Activated CD8-positive, alpha-beta memory T cell treated with anti-CD3 and anti-CD28 coated beads for 4 hours (primary cell): Measurements from ENCODE around the gene ANKRD13C.
"Not testable (repeated sequence)": the region's sequence is repeated elsewhere in the genome, so short reads cannot be mapped to it uniquely, and the experiment has no call there.

Experiments used
- DNase-seq, 2 donors: peaks; one replicate each; pipeline ENCODE4 v3.0.0-alpha.2; 2020; ENCODE audit warnings: low read depth in 2 of 2

The ANKRD13C gene

GRCh38 chr1:70358921-70359564 is 4.5 kb upstream of the ANKRD13C start:
- DNase-seq: no peak

- DNase-seq: no peak
These were observed 1.4 kb upstream of the ANKRD13C start for GRCh38 chr1:70355920-70356319.

- DNase-seq: no peak
These were observed 537 bp upstream of the ANKRD13C start for GRCh38 chr1:70355111-70355407.

- no peak for DNase-seq
These were observed 756 bp downstream of the ANKRD13C start for GRCh38 chr1:70353601-70354331.

GRCh38 chr1:70353044-70353443 is 1.5 kb downstream of the ANKRD13C start:
- no peak for DNase-seq

- DNase-seq: not testable (repeated sequence)
These were observed 4.7 kb downstream of the ANKRD13C start for GRCh38 chr1:70349799-70350198.

- DNase-seq: no peak
These were observed 5.9 kb downstream of the ANKRD13C start for GRCh38 chr1:70348399-70349165.

- DNase-seq: not testable (repeated sequence)
These were observed 14.9 kb downstream of the ANKRD13C start for GRCh38 chr1:70339644-70340043.

- DNase-seq: no peak
These were observed 18.5 kb downstream of the ANKRD13C start for GRCh38 chr1:70336050-70336449.

GRCh38 chr1:70334436-70334835 is 20.1 kb downstream of the ANKRD13C start:
- no peak for DNase-seq

- DNase-seq: no peak
These were observed 21.3 kb downstream of the ANKRD13C start for GRCh38 chr1:70333245-70333644.

GRCh38 chr1:70331962-70332361 is 22.6 kb downstream of the ANKRD13C start:
- no peak for DNase-seq

- no peak for DNase-seq
These were observed 27.0 kb downstream of the ANKRD13C start for GRCh38 chr1:70327306-70328076.

- DNase-seq: no peak
These were observed 29.8 kb downstream of the ANKRD13C start for GRCh38 chr1:70324683-70325082.

GRCh38 chr1:70319750-70320149 is 34.8 kb downstream of the ANKRD13C start:
- no peak for DNase-seq

- no peak for DNase-seq
These were observed 36.3 kb downstream of the ANKRD13C start for GRCh38 chr1:70318191-70318590.

- no peak for DNase-seq
These were observed 37.4 kb downstream of the ANKRD13C start for GRCh38 chr1:70317087-70317486.

- no peak for DNase-seq
These were observed 38.7 kb downstream of the ANKRD13C start for GRCh38 chr1:70315782-70316181.

GRCh38 chr1:70314706-70315304 is 39.7 kb downstream of the ANKRD13C start:
- no peak for DNase-seq

- DNase-seq: no peak
These were observed 43.2 kb downstream of the ANKRD13C start for GRCh38 chr1:70311369-70311768.

- DNase-seq: no peak
These were observed 55.0 kb downstream of the ANKRD13C start for GRCh38 chr1:70299472-70299871.

- no peak for DNase-seq
These were observed 58.8 kb downstream of the ANKRD13C start for GRCh38 chr1:70295749-70296148.
